Measurements from ENCODE around the gene DNAH9.

DNAH9 gene

GRCh38 chr17:11848330-11848729, 250.1 kb downstream of the DNAH9 start:
- DNase-seq (ENCODE audit: low read depth in 2 of 2) = no peak

GRCh38 chr17:11852231-11852630, 254.0 kb downstream of the DNAH9 start:
- DNase-seq (ENCODE audit: low read depth in 2 of 2) = no peak

GRCh38 chr17:11852912-11853311, 254.6 kb downstream of the DNAH9 start:
- DNase-seq (ENCODE audit: low read depth in 2 of 2) = no peak

GRCh38 chr17:11853321-11854151, 255.3 kb downstream of the DNAH9 start:
- no peak for DNase-seq (ENCODE audit: low read depth in 2 of 2)

- DNase-seq (ENCODE audit: low read depth in 2 of 2) = no peak
Measured at GRCh38 chr17:11855306-11855705, 257.0 kb downstream of the DNAH9 start.

GRCh38 chr17:11857006-11857405, 258.7 kb downstream of the DNAH9 start:
- DNase-seq (ENCODE audit: low read depth in 2 of 2) = no peak

- DNase-seq (ENCODE audit: low read depth in 2 of 2) = no peak
Measured at GRCh38 chr17:11869680-11870394, 271.6 kb downstream of the DNAH9 start.

GRCh38 chr17:11871773-11872172, 273.5 kb downstream of the DNAH9 start:
- no peak for DNase-seq (ENCODE audit: low read depth in 2 of 2)

- no peak for DNase-seq (ENCODE audit: low read depth in 2 of 2)
Measured at GRCh38 chr17:11874756-11875155, 276.5 kb downstream of the DNAH9 start.

GRCh38 chr17:11880714-11881113, 282.4 kb downstream of the DNAH9 start:
- DNase-seq (ENCODE audit: low read depth in 2 of 2) = no peak

- no peak for DNase-seq (ENCODE audit: low read depth in 2 of 2)
Measured at GRCh38 chr17:11882716-11883115, 284.4 kb downstream of the DNAH9 start.

GRCh38 chr17:11885051-11885450, 286.8 kb downstream of the DNAH9 start:
- DNase-seq (ENCODE audit: low read depth in 2 of 2) = no peak

GRCh38 chr17:11889266-11889665, 291.0 kb downstream of the DNAH9 start:
- no peak for DNase-seq (ENCODE audit: low read depth in 2 of 2)

GRCh38 chr17:11893862-11894261, 295.6 kb downstream of the DNAH9 start:
- DNase-seq (ENCODE audit: low read depth in 2 of 2) = no peak

GRCh38 chr17:11896199-11896598, 297.9 kb downstream of the DNAH9 start:
- DNase-seq (ENCODE audit: low read depth in 2 of 2) = no peak

- no peak for DNase-seq (ENCODE audit: low read depth in 2 of 2)
Measured at GRCh38 chr17:11898526-11899235, 300.4 kb downstream of the DNAH9 start.

GRCh38 chr17:11899537-11899942, 301.3 kb downstream of the DNAH9 start:
- no peak for DNase-seq (ENCODE audit: low read depth in 2 of 2)

- DNase-seq (ENCODE audit: low read depth in 2 of 2) = no peak
Measured at GRCh38 chr17:11900041-11900476, 301.8 kb downstream of the DNAH9 start.

- no peak for DNase-seq (ENCODE audit: low read depth in 2 of 2)
Measured at GRCh38 chr17:11900655-11901054, 302.4 kb downstream of the DNAH9 start.

- DNase-seq (ENCODE audit: low read depth in 2 of 2) = no peak
Measured at GRCh38 chr17:11901931-11902330, 303.7 kb downstream of the DNAH9 start.

- DNase-seq (ENCODE audit: low read depth in 2 of 2) = no peak
Measured at GRCh38 chr17:11908711-11909146, 310.5 kb downstream of the DNAH9 start.

- DNase-seq (ENCODE audit: low read depth in 2 of 2) = no peak
Measured at GRCh38 chr17:11909348-11909747, 311.1 kb downstream of the DNAH9 start.
